Measurements from ENCODE around the gene CNTN5.

CNTN5 gene

DNA sequence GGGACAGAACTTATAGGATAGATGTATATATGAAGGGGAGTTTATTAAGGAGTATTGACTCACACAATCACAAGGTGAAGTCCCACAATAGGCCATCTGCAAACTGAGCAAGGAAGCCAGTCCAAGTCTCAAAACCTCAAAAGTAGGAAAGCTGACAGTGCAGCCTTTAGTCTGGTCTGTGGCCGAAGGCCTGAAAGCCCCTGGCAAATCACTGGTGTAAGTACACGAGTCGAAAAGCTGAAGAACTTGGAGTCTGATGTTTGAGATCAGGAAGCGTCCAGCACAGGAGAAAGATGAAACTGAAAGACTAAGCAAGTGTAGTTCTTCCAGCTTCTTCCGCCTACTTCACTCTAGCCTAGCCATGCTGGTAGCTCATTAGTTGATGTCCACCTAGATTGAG lies 866.7 kb downstream of the CNTN5 start:
- no peak for DNase-seq (ENCODE audit: extremely low read depth in 1 of 2, low read depth in 1 of 2)

DNA sequence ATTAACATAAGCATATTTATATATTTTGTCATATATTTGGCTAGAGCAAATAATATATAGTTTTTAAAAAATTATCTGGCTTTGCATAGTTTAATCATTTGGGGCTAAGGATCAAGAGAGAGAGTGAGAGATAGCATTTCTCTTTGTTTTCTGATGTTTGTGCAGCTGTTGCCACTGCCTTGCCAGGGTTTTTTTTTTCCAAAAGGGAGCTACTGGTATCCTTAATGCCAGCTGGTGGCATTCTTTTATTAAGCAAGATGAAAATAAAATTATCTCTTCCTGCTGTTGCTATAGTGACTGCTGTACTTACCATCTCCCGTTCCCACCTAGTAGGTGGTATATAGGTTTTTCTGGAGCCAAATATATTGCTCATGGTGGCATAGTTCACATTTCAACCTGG lies 873.1 kb downstream of the CNTN5 start:
- no peak for DNase-seq (ENCODE audit: extremely low read depth in 1 of 2, low read depth in 1 of 2)

DNA sequence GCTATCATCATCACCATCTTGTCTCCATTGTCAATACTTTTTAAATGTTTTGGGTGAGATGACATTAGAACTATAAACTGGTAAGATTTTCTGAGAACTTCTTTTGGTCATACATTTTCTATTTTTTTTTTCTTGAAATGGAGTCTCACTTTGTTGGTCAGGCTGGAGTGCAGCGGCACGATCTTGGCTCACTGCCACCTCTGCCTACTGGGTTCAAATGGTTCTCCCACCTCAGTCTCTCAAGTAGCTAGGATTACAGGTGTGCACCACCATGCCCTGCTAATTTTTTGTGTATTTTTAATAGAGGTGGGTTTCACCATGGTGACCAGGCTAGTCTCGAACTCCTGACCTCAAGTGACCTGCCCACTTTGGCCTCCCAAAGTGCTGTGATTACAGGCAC lies 880.4 kb downstream of the CNTN5 start:
- no peak for DNase-seq (ENCODE audit: extremely low read depth in 1 of 2, low read depth in 1 of 2)

DNA sequence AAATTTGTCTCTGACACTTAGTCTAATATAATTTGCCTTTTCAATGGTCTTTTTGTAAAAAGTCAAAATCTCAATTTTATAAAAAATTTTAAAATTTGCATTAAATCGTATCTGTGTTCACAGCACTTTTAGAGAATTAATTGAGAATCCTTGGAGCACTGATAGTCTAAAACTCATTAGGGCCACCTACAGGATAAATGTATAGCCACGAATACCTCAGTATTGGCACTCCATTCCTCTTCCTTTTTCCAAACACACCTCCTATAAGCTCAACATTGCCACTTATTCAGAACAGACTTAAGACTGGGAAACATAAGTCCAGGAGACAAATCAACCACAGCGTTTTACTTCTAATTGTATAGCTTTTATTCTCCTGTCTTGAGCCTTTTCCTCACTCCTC lies 890.4 kb downstream of the CNTN5 start:
- no peak for DNase-seq (ENCODE audit: extremely low read depth in 1 of 2, low read depth in 1 of 2)

DNA sequence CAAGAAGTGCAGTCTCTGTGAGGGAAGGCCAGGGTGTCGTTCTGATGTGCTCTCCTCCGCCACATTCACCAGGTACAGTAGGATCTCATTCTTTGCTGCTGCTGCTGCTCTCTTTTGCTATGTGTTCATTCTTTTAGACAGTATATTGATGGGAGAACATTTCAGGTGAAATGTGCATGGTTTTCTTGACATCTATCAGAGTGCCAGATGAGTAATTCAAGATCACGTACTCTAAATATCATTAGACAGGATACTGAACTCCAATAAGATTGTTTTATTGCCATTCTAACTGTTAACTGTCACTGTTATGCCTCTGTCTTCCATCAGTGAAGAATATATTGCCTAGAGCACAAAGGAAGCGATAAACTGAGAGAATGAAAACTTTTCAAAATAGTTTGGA lies 895.3 kb downstream of the CNTN5 start:
- DNase-seq (ENCODE audit: extremely low read depth in 1 of 2, low read depth in 1 of 2) = no peak

DNA sequence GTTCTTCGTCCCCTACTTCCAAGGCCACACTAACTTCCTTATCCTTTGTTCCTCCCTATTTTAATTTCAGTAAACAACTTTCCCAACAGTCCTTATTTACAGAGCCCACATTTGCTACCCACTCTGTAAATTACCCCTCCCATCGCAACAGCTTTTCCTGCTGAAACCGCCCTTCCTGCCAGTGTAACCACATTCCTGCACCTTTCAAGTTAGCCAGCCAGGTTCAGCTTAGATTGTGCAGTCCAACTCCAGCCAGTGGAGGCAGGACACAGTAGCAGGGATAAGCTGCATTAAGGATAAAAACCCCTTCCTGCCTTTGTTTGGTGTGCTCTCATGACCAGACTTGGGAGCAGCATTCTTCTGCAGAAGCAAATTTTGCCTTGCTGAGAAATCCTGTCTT lies 898.0 kb downstream of the CNTN5 start:
- DNase-seq (ENCODE audit: extremely low read depth in 1 of 2, low read depth in 1 of 2) = no peak

DNA sequence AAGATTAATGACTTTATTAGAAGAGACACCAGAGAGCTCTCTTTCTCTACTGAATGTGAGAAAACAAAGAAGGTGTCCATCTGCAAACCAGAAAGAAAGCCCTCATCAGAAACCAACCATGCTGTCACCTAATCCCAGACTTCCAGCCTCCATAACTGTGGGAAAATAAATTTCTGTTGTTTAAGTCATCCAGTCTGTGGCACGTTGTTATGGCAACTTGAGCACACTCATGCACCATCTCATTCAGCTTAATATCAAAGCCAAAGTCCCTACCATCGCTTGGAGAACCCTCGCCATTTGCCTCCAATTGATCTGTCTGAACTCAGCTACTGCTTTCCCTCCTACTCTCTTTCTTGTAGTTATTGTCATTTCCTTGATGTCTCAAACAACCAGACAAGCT lies 900.2 kb downstream of the CNTN5 start:
- DNase-seq (ENCODE audit: extremely low read depth in 1 of 2, low read depth in 1 of 2) = no peak

DNA sequence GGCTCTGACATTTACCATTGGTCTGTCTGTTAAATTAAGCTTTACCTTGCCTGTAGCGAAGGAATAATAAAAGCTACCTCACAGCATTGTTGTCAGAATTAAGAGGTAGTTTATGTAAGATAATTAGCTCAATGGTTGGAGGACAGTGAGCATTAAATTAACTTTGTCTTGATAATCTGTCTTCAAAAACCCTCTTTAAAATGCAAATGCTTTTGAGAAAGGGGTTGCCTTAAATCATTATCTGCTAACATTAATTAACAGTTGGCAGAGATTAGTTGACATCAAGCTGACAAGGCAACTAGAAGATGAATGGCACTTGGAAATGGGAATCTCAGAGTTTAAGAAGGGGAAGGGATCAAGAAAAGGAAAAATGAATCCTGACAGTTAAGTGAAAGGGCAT lies 905.2 kb downstream of the CNTN5 start:
- DNase-seq (ENCODE audit: extremely low read depth in 1 of 2, low read depth in 1 of 2) = no peak

DNA sequence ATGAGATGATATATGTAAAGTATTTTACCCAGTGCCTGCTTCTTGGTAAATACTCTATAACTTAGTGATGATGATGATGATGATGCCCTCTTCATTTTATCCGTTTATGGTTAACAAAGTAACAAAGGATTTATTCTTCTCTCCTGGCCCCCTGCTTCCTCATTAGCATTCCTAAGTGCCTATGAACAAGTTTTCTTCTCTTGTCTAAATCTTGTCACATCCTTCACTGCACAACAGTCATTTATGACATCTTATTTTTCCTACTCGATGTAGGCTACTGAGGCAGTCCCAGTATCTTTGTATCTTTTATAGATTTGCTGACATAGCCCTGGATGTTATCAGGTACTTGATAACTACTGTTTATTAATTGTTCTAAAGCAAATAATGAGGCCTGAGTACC lies 911.9 kb downstream of the CNTN5 start:
- DNase-seq (ENCODE audit: extremely low read depth in 1 of 2, low read depth in 1 of 2) = no peak

DNA sequence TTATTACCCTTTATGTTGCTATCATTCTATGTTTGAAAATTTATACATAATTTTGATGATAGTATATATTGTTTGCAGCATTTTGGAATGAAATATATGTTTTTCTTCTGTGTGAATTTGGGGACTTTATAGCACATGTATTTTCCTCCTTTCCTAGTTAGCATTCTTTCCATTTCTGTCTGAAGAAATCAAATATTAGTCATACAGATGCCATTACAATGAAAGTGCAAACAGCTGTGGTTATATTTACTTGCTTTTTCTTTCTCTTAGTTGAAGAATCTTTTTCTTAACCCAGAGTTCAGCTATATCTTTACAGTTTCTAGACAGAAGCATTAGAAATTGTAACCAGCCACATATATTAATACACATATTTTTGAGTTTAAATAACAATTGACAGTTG lies 913.3 kb downstream of the CNTN5 start:
- DNase-seq (ENCODE audit: extremely low read depth in 1 of 2, low read depth in 1 of 2) = no peak

DNA sequence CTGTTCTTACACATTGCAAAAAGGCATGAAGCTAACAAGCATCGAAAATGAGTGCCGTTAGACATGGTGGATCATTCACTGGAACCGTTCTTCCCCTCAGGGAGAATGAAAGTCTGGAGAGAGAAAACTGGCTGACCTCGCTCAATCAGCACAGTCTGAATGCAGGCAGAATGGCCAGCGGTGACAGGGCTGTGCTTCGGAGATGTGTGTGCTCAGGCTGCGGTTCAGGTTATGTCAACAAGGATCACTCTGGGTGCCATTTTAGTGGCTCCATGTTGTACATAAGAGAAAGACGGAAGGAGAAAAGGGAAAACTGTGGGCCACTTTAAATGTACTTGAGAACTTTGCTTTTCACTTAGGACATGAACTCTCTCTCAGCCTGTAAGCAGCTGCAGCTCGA lies 916.6 kb downstream of the CNTN5 start:
- DNase-seq (ENCODE audit: extremely low read depth in 1 of 2, low read depth in 1 of 2) = no peak

DNA sequence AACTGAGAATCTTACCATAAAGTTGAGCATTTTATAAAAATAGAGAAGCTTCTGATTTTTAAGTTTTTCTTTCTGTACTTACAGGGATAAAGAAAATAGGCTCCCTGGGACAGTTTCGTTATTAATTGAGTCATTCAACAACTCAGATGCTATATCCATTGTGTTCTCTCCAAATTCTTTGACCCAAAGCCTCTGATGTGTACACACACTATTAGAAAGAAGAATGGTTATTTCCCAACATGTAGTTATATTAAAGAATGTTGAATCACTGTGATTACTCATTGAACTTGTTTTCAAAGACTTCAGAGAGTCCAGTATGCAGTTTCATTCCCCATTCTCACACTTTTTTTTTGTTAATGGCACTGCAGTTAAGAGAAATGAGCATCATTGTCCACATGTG lies 932.1 kb downstream of the CNTN5 start:
- DNase-seq (ENCODE audit: extremely low read depth in 1 of 2, low read depth in 1 of 2) = no peak

DNA sequence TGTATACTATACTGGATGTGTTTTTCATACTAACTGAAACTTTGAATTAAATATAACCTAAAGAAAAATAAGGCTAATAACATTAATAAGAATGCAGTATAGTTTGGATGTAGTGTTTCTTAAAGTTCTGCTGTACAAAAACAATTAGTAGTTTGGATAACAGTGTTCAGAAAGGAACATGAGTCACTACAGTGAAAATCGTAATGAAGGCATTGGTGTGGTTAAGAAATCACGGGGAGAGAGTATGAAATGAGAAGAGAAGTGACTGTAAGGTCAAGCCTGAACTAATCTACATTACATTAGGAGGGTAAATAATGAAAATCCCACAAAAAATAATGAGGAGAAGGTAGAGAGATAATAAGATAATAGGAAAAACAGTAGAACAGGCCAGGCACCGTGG lies 939.8 kb downstream of the CNTN5 start:
- DNase-seq (ENCODE audit: extremely low read depth in 1 of 2, low read depth in 1 of 2) = no peak

DNA sequence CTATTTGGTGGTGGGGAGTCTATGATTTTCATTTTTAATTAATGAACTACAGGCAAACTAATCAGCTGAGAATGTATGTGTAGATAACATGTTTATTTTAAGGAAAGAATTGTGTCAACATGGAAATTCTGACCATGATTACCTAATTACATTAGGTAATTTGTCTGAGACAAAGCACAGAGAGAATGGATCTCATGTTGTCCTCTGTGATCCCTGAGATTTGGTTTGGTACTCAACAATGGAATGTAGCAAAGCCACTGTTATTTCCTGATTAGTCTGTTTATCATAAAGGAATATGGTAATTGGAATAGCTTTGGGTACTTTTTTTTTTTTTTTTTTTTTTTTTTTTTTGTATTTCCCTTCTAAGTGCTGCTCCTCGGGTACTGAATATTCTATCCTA lies 947.6 kb downstream of the CNTN5 start:
- DNase-seq (ENCODE audit: extremely low read depth in 1 of 2, low read depth in 1 of 2) = no peak

DNA sequence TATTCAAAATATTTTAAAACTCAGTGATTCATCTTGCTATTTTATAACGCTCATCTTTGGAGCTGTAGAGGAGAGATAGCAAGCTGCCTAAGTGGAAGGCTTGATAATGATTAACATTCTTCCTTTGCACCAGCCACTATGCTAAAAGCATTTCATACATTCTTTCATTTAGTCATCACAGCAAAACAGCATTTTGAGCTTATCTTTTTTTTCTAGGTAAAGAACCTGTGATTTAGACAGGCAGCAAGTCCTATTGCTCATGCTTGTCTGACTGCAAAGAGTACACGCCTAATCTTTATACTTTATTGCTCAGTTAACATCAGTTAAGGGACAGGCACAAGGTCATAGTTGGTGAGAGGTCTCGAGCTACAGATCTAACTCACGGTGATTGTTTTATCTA lies 953.2 kb downstream of the CNTN5 start:
- DNase-seq (ENCODE audit: extremely low read depth in 1 of 2, low read depth in 1 of 2) = no peak

DNA sequence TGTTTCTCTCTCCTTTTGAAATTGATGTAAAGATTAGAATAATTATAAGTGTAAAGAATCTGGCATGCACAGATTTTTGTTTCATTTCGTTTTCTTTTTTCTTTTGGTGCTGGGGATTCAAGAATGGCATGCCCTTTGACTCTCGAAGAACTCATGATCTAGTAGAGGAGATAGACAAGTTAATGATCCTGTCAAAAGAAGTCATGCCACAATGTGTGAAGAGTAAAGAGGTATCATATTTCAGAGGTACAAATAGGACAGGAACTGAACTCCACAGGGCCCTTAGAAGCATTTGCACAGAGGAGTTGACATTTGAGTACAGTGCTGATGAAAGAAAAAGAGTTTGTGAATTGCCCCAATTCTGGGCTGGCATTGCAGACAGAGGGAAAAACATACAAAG lies 958.3 kb downstream of the CNTN5 start:
- DNase-seq (ENCODE audit: extremely low read depth in 1 of 2, low read depth in 1 of 2) = no peak

DNA sequence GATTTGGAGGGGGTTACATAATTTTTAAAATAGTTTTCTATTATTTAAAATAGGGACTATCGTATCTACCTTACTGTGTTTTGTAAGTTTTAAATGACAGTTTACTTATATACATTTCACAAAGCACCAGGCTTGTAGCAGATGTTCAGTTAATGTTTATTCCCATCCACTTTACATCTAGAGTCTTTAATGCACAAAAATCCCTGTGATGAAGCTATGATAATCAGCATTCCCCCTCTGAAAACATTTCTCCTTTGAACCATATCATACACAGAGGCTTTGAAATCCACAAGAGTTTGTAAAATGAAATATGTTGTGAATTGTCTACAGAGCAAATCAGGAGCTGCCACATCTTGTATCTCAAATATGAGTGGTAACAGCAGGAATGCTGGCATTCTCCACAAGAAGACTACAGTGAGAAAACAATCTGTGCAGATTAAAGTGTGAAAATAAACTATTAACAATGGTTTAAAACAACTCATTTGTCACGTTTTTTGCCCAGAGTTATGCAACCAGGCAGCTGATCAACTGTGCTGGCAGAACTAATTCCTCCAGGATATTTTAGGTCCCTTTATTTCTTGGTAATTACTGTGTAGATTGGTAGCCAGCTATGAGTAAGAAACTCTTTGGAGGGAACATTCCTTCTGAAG lies 967.2 kb downstream of the CNTN5 start:
- DNase-seq (ENCODE audit: extremely low read depth in 1 of 2, low read depth in 1 of 2) = no peak

DNA sequence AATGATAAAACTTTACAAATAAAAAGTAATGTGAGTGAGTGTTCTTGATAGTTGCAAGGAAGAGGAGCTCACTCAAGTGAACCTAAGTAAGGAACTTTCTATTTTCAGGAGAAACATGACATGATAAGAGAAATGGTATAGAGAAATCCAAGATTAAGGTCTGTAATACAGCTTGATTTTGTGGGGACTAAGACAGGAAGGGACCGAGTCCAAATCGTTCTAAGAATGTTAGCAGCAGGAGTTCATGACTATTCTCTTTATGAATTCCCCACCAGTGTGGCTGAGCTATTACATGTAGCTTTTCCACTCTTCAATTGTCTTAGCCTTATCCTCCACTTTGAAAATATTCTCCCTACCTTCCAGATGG lies 967.7 kb downstream of the CNTN5 start:
- DNase-seq (ENCODE audit: extremely low read depth in 1 of 2, low read depth in 1 of 2) = no peak

DNA sequence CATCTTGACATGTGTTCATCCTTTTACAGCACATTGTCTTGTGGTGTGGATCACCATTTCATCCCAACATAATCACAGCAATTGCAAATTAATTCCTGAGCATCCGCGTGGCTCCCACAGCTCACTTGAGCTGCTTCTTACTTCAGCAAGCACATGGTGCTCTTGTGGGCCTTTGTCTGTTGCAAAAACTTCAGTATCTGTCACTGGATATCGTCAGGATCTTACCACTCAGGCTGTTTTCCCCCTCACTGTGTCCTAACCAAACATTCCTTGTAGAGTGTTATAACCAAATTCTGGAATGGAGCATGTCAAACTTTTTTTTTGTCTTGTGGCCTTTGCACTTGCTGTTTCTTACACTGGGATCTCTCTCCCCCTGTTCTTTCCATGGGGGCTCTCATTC lies 983.2 kb downstream of the CNTN5 start:
- no peak for DNase-seq (ENCODE audit: extremely low read depth in 1 of 2, low read depth in 1 of 2)

DNA sequence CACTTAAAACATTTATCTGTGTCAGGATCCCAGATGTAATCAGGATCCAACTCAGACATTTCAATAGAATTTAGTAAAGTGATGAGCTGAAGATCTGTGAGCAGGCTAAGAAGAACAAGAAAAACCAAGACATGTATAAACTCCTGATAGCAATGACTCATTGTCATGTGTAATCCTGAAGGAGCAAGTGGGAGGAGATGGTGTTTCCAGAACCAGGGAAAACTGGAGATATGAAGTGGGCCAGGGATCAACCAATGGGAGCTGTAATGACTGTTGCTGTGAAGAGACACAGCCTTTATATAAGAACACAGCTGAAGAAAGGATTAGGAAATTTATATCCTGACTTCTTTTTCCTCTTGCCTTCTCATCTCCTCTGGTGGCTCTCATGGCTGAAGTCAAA lies 983.8 kb downstream of the CNTN5 start:
- no peak for DNase-seq (ENCODE audit: extremely low read depth in 1 of 2, low read depth in 1 of 2)

DNA sequence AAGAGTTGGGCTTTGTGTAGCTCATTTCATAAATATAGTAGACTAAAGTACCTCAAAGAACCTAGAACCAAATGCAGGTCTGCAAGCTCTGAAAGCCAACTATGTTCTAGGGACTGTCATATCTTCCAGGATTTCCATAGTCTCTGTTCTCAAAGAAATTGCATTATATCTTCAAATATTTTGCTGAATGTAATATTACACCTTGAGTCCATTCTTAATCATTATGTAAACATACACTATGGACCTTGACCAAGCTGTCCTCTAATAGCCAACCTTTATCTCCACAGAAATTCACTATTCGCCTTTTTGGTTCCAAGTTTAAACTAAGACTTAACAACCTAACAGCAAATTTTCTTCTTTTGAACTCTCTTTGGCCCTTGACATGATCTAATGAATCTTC lies 987.7 kb downstream of the CNTN5 start:
- no peak for DNase-seq (ENCODE audit: extremely low read depth in 1 of 2, low read depth in 1 of 2)

DNA sequence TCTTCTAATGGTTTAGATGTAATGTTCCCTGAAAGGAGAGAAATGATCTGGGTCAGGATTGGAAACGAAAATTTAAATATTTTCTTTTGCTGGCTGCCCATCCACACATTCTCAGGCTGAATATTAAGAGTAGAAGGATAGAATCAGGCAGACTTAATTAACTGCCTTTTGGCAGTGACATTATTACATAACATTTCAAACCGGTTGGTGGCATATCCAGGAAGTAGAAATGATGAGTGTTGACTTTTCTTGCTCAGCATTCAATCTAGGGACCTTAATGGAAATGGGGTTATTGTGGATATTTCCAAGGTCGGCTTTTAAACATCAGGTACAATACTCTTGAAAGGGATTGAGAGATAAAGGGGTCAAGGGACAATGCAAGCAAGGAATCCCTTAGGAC lies 989.0 kb downstream of the CNTN5 start:
- no peak for DNase-seq (ENCODE audit: extremely low read depth in 1 of 2, low read depth in 1 of 2)

DNA sequence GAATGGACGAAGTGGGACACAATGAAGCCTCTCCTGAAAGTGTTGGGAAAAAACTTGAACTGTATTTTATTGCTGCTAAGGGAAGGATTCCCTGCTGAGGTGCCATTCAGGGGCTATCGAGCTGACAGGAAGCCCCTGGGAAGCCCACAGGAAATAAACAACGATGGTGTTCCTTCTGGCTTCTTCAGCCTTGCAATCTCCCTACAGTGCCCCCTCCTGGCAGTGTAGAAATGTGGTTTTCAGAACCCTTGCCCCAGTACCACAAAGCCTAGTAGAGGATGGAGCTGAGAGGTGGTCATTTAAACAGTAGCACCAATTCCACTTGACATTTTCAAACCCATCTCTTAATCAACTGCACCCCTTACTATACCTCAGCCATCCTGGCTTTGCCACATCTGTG lies 989.6 kb downstream of the CNTN5 start:
- no peak for DNase-seq (ENCODE audit: extremely low read depth in 1 of 2, low read depth in 1 of 2)

DNA sequence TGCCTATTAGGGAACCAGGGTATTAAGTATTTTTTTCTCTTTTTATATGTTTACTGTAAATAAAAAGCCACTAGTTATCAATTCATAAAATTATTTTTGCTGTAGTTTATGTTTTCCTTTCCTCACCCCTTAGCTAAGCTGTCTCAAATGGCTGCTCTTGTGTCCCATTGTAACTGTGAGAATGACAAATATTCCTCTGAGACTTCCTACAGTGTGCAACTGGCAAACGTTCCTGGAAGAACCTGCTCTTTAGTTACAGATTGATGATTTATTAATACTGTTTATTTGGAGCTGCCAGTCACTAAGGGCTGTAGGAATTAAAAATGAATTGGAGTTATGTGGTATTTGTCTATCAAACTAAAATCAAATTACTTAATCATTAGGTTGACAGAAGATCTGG lies 990.9 kb downstream of the CNTN5 start:
- DNase-seq (ENCODE audit: extremely low read depth in 1 of 2, low read depth in 1 of 2) = no peak

Measured in stimulated activated CD8-positive, alpha-beta memory T cell treated with anti-CD3 and anti-CD28 coated beads, Interleukin-7, amount 100 ng/mL, for 48 hours (primary cell).